HepG2 (cell line): Measurements from ENCODE around the gene GMEB2.

Experiments
- KDM5B ChIP-seq: sonication (generic); formaldehyde crosslinking; IDR thresholded peaks from 2 replicates; pipeline ENCODE4 v1.4.0; 2020; ENCODE audit warnings: missing genetic modification reagents, mild to moderate bottlenecking, borderline replicate concordance
- MEIS1 ChIP-seq: sonication (generic); formaldehyde crosslinking; IDR thresholded peaks from 2 replicates; pipeline ENCODE4 v1.9.0; 2021; ENCODE audit warnings: mild to moderate bottlenecking, missing genetic modification reagents, moderate library complexity, borderline replicate concordance

DNA sequence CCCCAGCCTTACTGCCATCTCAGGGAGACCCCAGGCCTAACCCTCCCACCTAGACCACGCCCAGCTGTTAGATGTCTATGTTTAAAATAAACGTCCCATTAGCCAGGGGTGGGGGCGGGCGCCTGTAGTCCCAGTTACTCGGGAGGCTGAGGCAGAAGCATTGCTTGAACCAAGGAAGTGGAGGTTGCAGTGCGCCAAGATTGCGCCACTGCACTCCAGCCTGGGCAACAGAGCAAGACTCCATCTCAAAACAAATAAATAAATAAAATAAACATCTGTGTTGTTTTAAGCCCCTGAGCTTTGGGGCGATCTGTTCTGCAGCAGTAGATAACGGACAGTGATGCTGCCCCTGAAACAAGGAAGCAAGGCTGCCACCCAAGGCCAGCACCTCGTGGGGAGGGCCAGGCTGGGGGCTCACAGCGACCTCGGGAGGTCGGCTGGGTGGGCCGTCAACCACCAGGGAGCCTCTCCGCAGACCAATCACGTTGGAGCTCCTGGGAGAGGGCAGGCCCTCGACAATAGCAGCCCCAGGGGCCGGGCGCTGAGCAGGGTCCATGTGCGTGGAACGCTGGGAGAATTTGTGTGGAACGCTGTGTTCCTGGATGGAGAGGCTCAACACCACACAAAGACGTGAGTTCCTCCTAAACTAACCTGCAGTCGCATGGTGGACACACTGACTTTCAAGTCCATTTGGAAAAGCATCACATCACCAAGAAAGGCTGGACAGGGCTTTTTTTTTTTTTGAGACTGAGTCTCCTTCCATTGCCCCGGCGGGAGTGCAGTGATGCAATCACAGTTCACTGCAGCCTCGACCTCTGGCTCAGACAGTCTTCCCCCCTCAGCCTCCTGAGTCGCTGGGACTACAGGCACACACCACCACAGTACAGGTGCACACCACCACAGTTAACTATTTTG, 51.8 kb downstream of the GMEB2 start:
- TF ChIP-seq KDM5B = no peak
- TF ChIP-seq MEIS1 (CRISPR knock-in tag) = no peak; the same call in 1 of the 2 replicates
